Measurements from ENCODE around the gene UVSSA. TPM values are rescaled to one million over a fixed set of nuclear protein-coding genes. Genes with fewer than 3 reads are reported as not detected.
A peak's percentile ranks its signal among the peaks of the same experiment; 100 is the strongest.

UVSSA gene
- total RNA-seq, 3 donors from 2014 or later, result 13.9 to 22.9 (median 14.3) TPM

GRCh38 chr4:1340861-1341260 lies 6.1 kb upstream of the UVSSA start:
- Histone ChIP-seq H3K36me3 (peaks cover 5% of the 10 kb centered on the region), H3K27me3 (no peaks in the 10 kb centered on the region), H3K9me3 (no peaks in the 10 kb centered on the region), H3K4me1 (no peaks in the 10 kb centered on the region), H3K27ac (no peak overlapping the region), H3K4me3 (no peak overlapping the region)
- intact Hi-C loops (cut with DNase I; ENCODE audit: low total_unique reads), result no loop called here
- no peak for TF ChIP-seq POLR2AphosphoS5 (IDR thresholded peaks at IDR 0.05)
- no peak for TF ChIP-seq CTCF (IDR thresholded peaks at IDR 0.05)
- TF ChIP-seq POLR2A (IDR thresholded peaks at IDR 0.05), result no peak
- no peak for DNase-seq (ENCODE audit: low spot score in 2 of 2)

GRCh38 chr4:1342003-1342402 lies 5.0 kb upstream of the UVSSA start:
- DNase-seq (ENCODE audit: low spot score in 2 of 2), result no peak
- H3K36me3 ChIP-seq, result peaks cover 5% of the 10 kb centered on the region
- TF ChIP-seq CTCF (IDR thresholded peaks at IDR 0.05) (no peak), POLR2A (IDR thresholded peaks at IDR 0.05) (no peak), POLR2AphosphoS5 (IDR thresholded peaks at IDR 0.05) (no peak)
- intact Hi-C loops (cut with DNase I; ENCODE audit: low total_unique reads), result no loop called here
- no peak overlapping the region for H3K27ac ChIP-seq
- no peaks in the 10 kb centered on the region for H3K4me1 ChIP-seq
- no peaks in the 10 kb centered on the region for H3K27me3 ChIP-seq
- no peak overlapping the region for H3K4me3 ChIP-seq
- H3K9me3 ChIP-seq, result no peaks in the 10 kb centered on the region

GRCh38 chr4:1344696-1345095 lies 2.3 kb upstream of the UVSSA start:
- TF ChIP-seq CTCF (IDR thresholded peaks at IDR 0.05) (no peak), POLR2AphosphoS5 (IDR thresholded peaks at IDR 0.05) (no peak), POLR2A (IDR thresholded peaks at IDR 0.05) (no peak)
- no peaks in the 10 kb centered on the region for H3K36me3 ChIP-seq
- no peaks in the 10 kb centered on the region for H3K9me3 ChIP-seq
- intact Hi-C loops (cut with DNase I; ENCODE audit: low total_unique reads), result no loop called here
- H3K4me1 ChIP-seq, result peaks cover 3 to 11% of the 10 kb centered on the region in 2 donors
- no peak overlapping the region for H3K27ac ChIP-seq
- DNase-seq (ENCODE audit: low spot score in 2 of 2), result no peak
- no peaks in the 10 kb centered on the region for H3K27me3 ChIP-seq
- no peak overlapping the region for H3K4me3 ChIP-seq

GRCh38 chr4:1345903-1346780 lies 866 bp upstream of the UVSSA start:
- H3K4me1 ChIP-seq, result peaks cover 3 to 11% of the 10 kb centered on the region in 2 donors
- DNase-seq (ENCODE audit: low spot score in 2 of 2), result peak; percentile 39 to 68
- peak overlapping the region; percentile 81 to 93 (median 92) for H3K4me3 ChIP-seq
- H3K27me3 ChIP-seq, result no peaks in the 10 kb centered on the region
- intact Hi-C loops (cut with DNase I; ENCODE audit: low total_unique reads), result loop anchor here (1.0 kb wide), 1 partner anchor 98 kb away; no protein-coding TSS in a partner anchor
- peak in 1 of 3 donors; percentile 17 for TF ChIP-seq CTCF (IDR thresholded peaks at IDR 0.05)
- no peak for TF ChIP-seq POLR2A (IDR thresholded peaks at IDR 0.05)
- H3K36me3 ChIP-seq, result no peaks in the 10 kb centered on the region
- no peaks in the 10 kb centered on the region for H3K9me3 ChIP-seq
- H3K27ac ChIP-seq, result peak overlapping the region; percentile 97 to 99

- Histone ChIP-seq H3K9me3 (no peaks in the 10 kb centered on the region), H3K4me3 (peak overlapping the region; percentile 81 to 93 (median 92)), H3K27me3 (no peaks in the 10 kb centered on the region), H3K27ac (peak overlapping the region; percentile 97 to 99), H3K36me3 (no peaks in the 10 kb centered on the region), H3K4me1 (peaks cover 3 to 11% of the 10 kb centered on the region in 2 donors)
- TF ChIP-seq CTCF (IDR thresholded peaks at IDR 0.05) (no peak), POLR2AphosphoS5 (IDR thresholded peaks at IDR 0.05) (peak; percentile 1 to 30 (median 20))
- DNase-seq (ENCODE audit: low spot score in 2 of 2), result peak; percentile 72
- intact Hi-C loops (cut with DNase I; ENCODE audit: low total_unique reads), result no loop called here
These were observed 429 bp downstream of the UVSSA start for GRCh38 chr4:1347410-1347864.

Data from breast epithelium (tissue), 4 donors.